Measurements from ENCODE around the gene UQCRFS1.

GRCh38 chr19:29212648-29213573 lies at the start of gene UQCRFS1:
- TF ChIP-seq JUND (IDR thresholded peaks at IDR 0.05), result no peak
- TF ChIP-seq TAF1 (IDR thresholded peaks at IDR 0.05; ENCODE audit: borderline replicate concordance, low read depth, low read length), result no peak
- TF ChIP-seq RAD21 (IDR thresholded peaks at IDR 0.05; ENCODE audit: low read length), result no peak
- TF ChIP-seq FOXJ3 (CRISPR knock-in tag; IDR thresholded peaks at IDR 0.05), result no peak
- no peak for TF ChIP-seq MAX (IDR thresholded peaks at IDR 0.05; ENCODE audit: low read depth)
- no peak for TF ChIP-seq CTCF (IDR thresholded peaks at IDR 0.05)
- no peak for TF ChIP-seq POLR2AphosphoS5 (IDR thresholded peaks at IDR 0.05; ENCODE audit: low read depth, low read length)
- TF ChIP-seq PBX3 (IDR thresholded peaks at IDR 0.05), result no peak
- TF ChIP-seq YY1 (IDR thresholded peaks at IDR 0.05; ENCODE audit: low read depth), result peak; percentile 74; the same call in 1 of the 2 replicates
- TF ChIP-seq REST (IDR thresholded peaks at IDR 0.05; ENCODE audit: low read depth, low read length), result no peak
